GM19467 (cell line): ENCODE results near the gene RAD17.
"Not testable (repeated sequence)": the region's sequence is repeated elsewhere in the genome, so short reads cannot be mapped to it uniquely, and the experiment has no call there.

ENCODE experiments used
- ATAC-seq: cut with Tn5 transposase; IDR thresholded peaks from one replicate; pipeline ENCODE4 v1.9.1; 2021; ENCODE audit warnings: mild to moderate bottlenecking, moderate library complexity; ENCODE audit not compliant: unreplicated experiment

Gene RAD17

DNA sequence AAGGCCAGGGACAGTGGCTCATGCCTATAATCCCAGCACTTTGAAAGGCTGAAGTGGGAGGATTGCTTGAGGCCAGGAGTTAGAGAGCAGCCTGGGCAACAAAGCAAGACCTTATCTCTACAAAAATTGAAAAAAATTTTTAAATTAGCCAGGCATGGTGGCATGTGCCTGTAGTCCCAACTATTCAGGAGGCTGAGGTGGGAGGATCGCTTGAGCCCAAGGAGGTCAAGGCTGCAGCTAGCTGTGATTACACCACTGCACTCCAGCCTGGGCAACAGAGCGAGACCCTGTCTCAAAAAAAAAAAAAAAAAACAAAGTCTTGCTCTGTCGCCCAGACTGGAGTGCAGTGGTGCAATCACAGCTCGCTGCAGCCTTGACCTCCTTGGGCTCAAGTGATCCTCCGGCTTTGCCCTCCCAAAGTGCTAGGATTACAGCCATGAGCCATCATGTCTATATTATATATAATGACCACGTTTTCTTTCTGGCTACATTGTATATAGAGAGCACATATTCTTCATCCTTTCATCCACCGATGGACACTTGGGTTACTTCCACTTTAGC lies 85.9 kb downstream of the RAD17 start:
- not testable (repeated sequence) for ATAC-seq

DNA sequence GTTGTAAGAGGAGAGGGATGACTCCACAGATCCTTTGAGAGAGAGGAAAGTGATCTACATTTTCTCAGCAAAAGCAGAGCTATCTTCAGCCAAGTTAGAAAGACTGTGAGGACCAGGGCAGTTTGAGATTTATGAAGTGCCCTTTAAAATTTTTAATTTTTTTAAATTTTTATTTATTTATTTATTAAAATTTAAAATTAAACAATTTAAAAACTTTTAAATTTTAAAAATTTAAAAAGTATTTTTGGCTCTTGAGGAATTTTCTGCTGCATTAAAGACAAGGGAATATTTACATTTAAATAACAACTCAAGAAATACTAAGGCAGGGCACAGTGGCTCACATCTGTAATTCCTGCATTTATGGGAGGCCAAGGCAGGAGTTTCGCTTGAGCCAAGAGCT lies 92.6 kb downstream of the RAD17 start:
- no peak for ATAC-seq
